GM21528 (cell line): ENCODE measurements around the gene ZNF407.

ENCODE experiments used
- ATAC-seq: cut with Tn5 transposase; IDR thresholded peaks from one replicate; pipeline ENCODE4 v1.9.1; 2021; ENCODE audit warnings: mild to moderate bottlenecking, moderate library complexity; ENCODE audit not compliant: unreplicated experiment, low FRiP score

ZNF407 gene

DNA sequence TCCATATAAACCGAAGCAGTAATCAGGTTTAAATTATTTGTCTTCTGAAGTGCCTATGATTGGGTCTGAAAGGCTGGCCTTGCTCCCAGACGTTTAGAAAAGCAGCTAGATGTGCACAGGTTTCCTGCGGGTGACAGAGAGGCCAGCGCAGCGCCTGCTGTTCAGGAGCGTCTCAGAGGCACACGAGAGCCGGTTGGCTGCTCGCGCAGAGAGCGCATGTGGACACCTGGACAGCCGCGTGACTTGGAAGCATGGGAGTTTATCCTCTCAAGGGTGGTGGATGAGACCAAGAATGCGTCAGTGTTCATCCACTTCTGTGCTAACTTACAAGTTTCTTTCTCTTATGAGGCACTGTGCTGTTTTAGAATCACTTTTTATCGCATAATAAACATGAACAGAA, 307.6 kb downstream of the ZNF407 start:
- no peak for ATAC-seq

DNA sequence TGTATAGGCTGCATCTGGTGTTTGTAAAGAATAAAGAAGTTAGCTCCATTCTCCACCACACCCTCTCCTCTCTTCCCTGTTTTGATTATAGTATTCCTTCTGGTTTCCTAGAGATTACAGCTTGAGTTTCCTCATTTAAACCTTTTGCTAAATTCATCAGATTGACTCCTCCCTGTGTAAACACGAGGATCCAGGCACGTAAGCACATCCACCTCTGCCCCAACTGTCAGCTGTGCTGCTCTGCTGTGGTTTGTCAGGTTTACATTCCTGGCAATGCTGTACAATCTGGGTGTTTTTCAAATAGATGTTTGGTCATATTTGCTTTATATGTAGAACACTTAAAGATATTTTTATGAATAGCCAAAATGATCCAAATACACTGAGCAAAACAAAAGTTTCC, 308.5 kb downstream of the ZNF407 start:
- no peak for ATAC-seq

DNA sequence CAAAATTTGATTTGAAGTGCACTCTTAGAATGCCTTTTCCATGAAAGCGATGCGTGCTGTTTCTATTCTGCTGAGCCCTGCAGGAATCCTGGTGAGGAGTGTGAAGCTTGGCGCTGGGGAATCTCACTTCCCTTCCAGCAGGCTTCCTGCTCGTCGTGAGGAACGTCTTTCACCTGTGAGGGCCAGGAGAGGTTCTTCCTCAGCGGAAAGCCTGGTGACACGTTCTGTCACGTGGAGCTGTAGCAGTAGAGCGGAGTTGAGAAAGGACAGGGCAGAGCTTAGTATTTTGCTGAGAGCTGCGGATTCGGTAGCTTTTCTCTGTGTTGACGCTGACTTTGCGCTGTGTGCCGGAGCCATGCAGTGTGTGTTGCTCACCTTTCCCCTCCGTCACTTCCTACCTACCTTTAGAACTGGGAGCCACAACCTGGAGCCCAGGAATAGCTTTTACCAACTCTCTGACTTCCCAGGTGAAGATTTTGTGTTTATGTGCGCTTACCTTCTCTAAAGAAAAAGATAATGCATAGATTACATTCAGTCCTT, 316.5 kb downstream of the ZNF407 start:
- no peak for ATAC-seq

DNA sequence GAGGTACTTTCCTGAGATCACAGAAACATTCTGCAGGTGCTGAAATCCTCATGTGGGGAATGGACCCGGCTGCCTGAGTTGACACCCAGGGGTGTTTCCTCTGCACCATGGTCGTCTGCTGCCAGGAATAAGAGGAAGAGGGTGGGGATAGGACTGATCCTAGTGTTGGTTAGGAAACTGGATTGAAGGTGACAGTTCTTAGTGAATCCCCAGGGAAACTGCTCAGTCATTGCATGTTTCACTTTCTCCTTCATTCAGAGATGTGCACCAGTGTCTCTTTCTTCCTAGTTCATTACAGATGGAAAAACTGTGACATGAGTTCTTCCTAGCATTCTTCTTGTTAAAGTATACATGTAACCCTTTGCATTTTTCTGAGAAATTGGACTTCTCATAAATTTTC, 317.0 kb downstream of the ZNF407 start:
- ATAC-seq = no peak

DNA sequence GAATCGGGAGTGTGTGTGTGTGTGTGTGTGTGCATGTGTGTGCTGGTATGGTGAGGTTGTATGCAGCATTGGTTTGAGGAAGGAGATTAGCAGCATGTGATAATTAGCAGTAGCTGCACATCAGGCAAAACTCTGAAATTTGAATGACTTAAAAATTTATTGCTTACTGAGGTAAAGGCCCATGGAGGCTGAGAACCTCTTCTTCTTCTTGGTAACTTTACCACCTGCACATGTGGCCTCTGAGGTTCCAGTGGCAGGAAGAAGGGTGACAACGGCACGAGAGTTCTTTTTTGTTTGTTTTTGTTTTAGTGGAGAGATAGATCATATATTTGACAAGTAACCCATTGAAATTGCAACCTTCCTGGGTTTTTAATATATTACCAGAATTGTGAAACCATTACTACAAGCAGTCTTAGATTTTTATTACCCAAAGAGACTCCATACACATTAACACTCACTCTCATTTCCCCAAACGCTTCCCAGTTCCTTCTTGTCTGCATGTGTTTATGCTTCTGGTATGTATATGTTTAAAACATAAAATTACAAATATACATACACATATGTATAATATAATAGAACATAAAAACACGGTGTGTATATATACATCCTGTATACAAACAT, 319.2 kb downstream of the ZNF407 start:
- ATAC-seq = no peak

DNA sequence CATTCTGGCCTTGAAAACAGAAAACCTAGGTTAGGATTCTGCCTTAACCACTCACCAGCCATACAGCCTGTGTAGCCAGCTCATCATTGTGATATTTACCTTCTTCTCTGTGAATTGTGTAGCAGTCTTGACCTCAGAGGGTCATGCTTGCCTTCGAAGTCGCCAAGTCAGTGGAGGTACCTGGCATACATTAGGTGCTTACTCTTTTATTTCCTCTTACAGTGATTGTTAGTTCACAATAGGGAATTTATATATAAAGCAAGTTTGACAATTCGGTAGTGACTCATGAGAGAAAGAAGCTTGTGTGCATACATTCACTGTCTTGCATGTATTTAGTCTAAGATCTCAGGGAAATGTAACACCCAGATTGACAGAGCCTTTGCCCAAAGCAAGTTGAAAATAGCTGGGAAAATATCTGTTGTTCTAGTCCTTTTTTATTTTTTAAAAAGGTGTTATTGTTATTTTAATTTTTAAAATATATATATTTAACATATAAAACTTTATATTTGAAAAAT, 320.7 kb downstream of the ZNF407 start:
- no peak for ATAC-seq

DNA sequence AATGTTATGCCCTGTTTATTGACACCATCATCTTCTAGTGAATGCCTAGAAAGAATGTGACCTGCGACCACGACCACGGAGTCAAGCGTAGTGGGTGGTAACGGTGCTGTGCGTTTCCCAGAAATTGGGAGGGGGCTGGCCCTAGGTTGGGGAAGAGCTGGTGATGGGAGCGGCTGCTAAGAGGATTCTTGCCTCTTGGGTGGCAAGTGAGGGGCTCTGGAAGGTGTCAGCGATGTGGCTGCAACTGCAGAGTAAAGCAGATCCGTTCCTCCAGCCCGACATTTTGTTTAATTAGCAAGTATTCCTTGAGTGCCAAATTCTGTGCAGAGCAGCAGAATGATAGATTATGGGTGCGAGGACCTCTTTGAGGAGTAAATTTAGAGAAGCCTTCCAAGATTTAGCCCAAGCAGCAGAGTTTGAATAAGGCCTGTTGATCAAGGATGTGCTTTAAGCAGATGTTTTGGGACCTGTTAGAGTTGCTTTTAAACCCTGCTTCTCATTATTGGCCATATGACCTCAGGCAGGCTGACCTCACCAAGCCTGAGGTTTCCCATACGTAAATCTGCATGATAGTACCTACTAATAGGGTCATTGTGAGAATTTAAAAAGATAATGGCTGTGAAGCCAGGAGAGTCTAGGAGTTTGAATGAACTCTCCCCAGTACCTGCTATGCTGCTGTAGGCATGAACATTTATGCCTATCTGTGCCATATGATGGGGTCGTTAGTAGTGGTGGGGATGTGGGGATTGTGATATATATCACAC, 323.6 kb downstream of the ZNF407 start:
- no peak for ATAC-seq

DNA sequence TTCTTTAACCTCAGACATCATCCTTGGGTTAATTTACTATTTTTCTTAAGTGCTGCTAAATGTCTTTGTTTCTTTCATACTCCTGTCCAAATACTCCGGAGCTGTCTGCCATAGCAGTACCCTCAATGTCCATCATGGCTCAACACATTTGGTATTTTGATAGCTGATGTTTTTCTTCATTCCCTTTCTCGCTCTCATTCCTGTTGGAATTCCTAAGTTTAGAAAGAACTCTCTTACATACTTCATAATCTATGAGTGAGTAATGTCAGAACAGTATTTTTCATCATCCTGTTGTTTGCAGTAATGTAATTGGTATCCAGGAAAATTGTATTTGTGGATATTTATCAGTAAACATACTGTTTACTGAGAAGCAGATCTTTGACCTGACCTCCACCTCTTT, 328.4 kb downstream of the ZNF407 start:
- no peak for ATAC-seq

DNA sequence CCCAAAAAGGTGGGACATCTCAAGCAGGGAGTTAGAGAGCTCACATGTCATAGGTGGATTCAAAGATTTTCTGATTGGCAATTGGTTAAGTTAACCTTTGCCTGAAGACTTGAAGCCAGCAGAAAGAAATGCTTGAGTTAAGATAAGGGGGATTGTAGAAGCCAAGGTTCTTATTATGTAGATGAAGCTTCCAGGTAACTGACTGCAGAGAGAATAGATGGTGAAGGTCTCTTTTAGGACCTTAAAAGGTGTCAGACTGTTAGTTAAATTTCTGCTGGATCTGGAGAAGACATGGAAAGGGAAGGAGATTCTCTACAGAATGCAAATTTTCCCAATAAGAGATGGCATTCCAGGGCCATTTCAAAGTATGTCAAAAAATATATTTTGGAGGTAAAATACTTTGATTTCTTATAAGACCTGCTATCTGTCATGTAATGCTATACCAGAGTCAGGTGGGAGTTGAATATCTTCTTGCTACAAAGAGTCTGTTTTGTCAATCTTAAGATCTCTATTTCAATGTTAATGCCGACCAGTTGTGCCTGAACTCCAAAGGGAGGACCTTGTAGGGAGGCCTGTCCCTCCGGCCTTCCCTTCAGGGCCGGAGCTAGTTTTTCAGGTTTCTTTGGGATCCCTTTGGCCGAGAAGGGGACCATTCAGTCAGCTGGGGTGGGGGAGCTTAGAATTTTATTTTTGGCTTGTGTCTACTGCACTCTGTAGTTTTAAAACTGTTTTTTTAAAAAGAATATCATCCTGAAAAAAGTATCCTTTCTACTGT, 330.7 kb downstream of the ZNF407 start:
- no peak for ATAC-seq

DNA sequence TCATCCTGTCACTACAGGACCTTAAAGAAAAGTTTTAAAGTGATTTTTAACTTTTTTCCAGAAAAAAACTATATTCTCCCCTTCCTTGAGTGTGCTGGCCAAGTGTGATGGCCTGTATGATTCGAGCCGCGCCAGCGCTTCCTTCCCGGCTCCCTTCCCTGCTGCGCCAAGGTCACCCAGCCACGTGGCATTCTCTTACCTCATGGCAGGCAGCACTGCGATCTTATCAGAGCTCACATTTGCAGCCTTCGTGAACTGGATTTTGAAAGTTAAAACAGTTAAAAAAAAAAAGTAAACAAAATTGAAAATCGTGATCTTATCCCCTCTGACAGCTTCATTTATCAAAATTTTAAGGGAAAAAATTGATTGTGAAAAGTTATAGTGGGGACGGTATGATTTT, 331.4 kb downstream of the ZNF407 start:
- ATAC-seq = no peak

DNA sequence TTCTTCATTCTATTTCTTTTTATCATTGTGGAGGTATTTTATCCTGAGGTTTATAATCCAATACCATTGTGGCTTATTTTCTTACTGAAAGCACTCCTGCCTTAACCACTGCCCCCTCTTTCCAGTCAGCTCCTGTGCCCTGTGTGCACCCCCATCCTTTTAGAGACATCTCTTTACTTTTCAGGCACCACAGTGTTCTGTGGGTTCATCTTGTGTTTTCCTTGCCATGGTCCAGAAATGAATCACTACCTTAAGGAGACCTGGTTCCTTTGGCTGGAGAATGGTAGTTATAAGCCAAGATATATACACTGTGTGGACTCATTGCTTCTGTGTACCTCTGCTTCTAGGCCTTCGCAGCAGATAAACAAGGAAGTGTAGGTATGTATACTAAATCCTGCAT, 332.9 kb downstream of the ZNF407 start:
- ATAC-seq = no peak

DNA sequence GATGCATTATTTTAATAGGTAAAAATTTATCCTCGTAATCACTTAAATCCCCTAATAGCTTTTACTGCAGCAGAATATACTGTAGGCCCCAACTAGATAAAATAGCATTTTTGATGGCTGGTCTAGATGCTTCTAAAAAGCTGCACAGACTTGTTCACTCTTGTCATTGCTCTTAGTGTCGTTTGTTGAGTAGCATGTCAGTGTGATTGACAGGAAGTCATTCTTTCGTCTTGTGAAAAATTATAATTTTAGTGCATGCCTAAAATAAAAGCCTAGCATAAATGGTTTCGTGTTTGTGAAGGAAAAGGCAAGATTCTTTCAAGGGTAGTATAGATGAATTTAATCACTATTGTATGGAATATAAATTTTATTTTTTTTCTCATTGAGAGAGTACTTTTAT, 336.3 kb downstream of the ZNF407 start:
- ATAC-seq = no peak

DNA sequence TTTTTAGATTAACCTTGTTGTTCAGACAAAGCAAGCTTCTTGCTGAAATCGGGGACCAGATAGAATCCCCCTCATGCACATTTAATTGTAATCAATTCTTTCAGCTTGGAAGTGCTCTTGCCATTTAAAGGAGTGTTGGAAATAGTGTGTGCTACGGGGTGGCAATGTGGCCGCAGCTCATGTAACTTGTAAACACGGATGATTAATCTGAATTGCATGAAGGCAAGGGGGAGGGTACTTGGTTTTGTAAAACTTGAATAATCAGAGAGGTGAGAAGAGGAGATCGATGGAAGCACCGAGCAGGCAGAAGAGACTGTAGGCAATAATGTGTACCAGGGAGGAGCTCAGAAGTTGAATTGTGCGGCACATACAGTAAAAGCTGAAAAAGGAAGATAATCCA, 337.8 kb downstream of the ZNF407 start:
- ATAC-seq = no peak

DNA sequence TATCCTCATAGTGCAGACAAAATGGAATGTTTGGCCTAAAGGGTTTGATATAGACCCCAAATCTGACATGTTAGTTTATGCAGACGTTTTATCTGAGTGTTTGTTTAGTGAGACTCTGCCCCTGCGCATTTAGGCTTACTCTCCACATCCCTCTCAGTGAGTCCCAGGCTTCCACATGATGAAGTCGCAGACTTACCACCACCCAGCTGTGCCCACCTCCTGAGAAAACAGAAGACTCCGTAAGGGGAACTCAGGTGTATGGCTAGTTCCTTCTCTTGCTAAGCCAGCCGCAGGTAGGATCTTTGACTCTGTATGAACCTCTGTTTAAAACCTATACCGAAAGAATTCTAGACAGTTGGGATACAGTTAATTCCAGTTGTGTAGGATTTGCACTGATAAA, 338.7 kb downstream of the ZNF407 start:
- ATAC-seq = no peak

DNA sequence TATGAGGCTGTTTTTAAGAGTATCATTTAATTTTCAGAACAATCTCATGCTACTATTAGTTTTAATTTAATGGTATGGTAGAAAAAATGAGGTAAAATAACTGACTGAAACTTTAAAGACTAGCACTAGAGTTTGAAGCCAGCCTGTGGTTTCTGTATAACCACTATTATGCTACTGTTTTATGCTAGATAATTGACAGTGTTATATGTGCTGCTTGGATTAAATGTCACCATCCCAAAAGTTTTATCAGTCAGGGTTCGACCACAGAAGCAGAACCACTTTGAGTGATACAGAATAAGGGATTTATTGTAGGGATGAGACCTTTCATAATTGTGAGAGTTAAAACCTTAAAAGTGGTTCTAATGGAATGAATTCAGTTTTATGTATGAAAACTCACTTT, 339.6 kb downstream of the ZNF407 start:
- no peak for ATAC-seq

DNA sequence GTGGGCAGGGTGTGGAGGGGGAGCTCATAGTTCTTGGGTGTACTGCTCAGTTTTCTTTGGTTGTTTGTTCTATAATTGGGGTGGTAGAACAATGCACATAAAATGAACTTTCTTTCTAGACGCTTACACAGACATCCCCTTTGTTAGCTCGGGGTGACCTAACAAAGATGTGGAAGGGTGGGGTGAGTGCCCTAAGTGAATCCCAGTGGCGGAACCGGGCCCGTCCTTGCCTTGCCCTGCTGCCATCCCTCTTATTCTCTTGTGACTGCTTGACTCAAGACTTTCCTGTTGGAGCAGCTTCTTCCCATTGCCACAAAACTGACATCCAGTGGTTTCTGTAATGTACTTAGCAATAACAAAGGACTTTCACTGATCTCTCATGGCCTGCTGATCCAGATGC, 343.2 kb downstream of the ZNF407 start:
- ATAC-seq = no peak

DNA sequence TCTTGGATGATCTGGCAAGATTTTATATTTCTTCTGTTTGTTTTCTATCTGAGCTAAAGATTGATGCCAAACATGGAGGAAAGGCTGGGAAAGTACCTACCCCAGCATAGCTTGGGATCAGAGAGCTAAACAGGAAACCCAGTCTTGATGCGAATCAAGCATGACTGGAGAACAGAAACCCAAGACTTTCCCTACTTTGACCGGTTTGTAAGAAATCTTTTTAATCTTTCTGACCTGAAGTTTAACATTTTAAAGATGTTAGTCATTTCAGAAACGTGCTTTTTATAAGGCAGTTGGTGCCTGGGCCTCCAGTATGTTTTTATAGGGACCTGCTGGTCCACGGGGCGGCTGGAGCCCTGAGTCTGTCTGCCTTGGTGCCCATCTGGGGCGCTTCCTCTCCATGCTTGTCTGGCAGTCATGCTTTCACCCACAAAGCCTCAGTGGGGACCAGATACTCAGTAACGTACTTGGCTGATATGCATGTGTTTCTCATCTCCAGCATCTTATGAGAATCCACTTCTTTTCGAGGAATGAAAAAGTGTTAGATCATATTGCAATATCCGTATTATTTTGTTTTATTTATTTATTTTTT, 344.7 kb downstream of the ZNF407 start:
- peak; percentile 96 for ATAC-seq

DNA sequence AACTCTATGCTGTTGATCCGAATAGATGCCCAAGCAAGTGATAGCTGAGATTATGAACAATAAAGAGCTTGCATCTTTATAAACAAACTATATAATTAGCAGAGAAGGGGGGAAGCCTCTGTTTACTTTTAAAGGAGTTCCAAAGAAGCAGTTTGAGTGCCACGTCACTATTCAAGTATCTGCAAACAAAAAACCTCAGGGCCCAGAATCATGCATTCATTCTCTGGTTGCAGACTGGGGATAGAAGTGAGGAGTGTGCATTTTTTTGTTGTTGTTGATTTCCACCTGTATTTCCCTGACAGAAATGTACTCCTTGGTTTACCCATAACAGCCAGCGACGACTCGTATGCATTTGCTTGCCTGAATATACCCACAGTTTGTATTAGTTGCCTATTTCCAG, 347.0 kb downstream of the ZNF407 start:
- ATAC-seq = no peak

DNA sequence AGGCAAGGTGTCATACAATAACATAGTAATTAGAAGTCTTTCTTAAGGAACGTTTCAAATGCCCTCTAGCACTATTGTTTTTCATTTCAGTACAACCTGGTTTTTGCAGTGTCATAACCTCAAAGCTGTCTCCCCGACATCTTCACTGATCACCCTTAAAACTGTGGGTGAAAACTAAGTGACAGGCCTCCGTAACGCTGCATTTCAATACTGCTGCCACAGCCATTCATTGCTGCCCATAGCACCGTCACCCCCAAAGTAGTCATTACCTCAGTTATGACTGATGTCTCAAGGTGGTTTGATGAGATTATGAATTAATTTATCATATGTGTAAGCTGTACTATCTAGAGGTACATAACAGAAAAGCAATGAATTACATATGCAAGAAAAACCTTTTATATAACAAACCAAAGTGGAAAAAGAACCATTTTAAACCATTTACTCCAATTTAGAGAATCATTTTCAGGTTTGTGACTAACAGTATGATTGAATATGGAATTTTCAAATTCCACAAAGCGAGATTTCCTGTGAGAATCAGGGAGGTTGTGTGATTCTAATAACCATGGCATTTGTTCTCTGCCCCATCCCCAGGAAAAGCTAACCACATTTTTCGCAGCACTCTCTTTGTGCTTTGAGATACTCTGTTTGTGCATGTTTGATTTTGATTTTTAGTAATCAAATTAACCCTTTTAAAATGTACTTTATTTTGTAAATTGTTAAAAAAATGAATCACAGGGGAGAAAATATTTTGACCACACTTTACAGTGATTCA, 348.3 kb downstream of the ZNF407 start:
- ATAC-seq = no peak
